GM23338 (cell line): ENCODE data around the gene TNF.

Experiments used
- CREB1 ChIP-seq: fragments of 250-450 bp; sonication (Bioruptor Pico); IDR thresholded peaks from 2 replicates; pipeline ENCODE4 v1.5.0; 2020; ENCODE audit warnings: low read depth, mild to moderate bottlenecking, moderate library complexity
- CTCF ChIP-seq, 2 experiments: fragments of 200-600 bp in 1 of 2; sonication (generic) in 1 of 2; conservative IDR thresholded peaks; 2 replicates each; pipeline versions ENCODE4 v1.5.1 to v1.6.1; 2016 to 2017; ENCODE audit warnings: antibody characterized with exemption in 2 of 2, low read depth in 2 of 2, mild to moderate bottlenecking in 2 of 2, moderate library complexity in 1 of 2
- ETS1 ChIP-seq: IDR thresholded peaks from 2 replicates; pipeline ENCODE4 v1.6.1; 2016; ENCODE audit warnings: antibody characterized with exemption
- EZH2 ChIP-seq: fragments of 200-600 bp; sonication (generic); IDR thresholded peaks from one replicate; pipeline ENCODE4 v1.8.0; 2017; ENCODE audit warnings: antibody characterized with exemption, mild to moderate bottlenecking, low read depth; ENCODE audit not compliant: unreplicated experiment
- EZH2phosphoT487 ChIP-seq: fragments of 200-600 bp; sonication (generic); IDR thresholded peaks from one replicate; pipeline ENCODE4 v1.8.1; 2018; ENCODE audit warnings: antibody characterized with exemption; ENCODE audit not compliant: unreplicated experiment
- JUNB ChIP-seq: IDR thresholded peaks from one replicate; pipeline ENCODE4 v1.6.1; 2016; ENCODE audit warnings: antibody characterized with exemption; ENCODE audit not compliant: unreplicated experiment
- POLR2AphosphoS5 ChIP-seq: IDR thresholded peaks from 2 replicates; pipeline ENCODE4 v1.6.1; 2016; ENCODE audit warnings: antibody characterized with exemption, low read depth
- ZNF462 ChIP-seq: fragments of 250-450 bp; sonication (Bioruptor Pico); IDR thresholded peaks from 2 replicates; pipeline ENCODE4 v1.5.0; 2020; ENCODE audit warnings: mild to moderate bottlenecking, moderate library complexity

GRCh38 chr6:31541059-31541657, 34.2 kb upstream of the TNF start:
- TF ChIP-seq CTCF (conservative IDR thresholded peaks at IDR 0.05; ENCODE audit: low read depth in 2 of 2), result no peak
- no peak for TF ChIP-seq ZNF462 (CRISPR knock-in tag)
- TF ChIP-seq EZH2phosphoT487, result no peak
- no peak for TF ChIP-seq EZH2
- no peak for TF ChIP-seq JUNB
- TF ChIP-seq POLR2AphosphoS5, result no peak
- no peak for TF ChIP-seq ETS1
- TF ChIP-seq CREB1 (CRISPR knock-in tag), result no peak
